ENCODE results near the gene RNF123.
"Not testable (repeated sequence)": the region's sequence is repeated elsewhere in the genome, so short reads cannot be mapped to it uniquely, and the experiment has no call there.

RNF123 gene

DNA sequence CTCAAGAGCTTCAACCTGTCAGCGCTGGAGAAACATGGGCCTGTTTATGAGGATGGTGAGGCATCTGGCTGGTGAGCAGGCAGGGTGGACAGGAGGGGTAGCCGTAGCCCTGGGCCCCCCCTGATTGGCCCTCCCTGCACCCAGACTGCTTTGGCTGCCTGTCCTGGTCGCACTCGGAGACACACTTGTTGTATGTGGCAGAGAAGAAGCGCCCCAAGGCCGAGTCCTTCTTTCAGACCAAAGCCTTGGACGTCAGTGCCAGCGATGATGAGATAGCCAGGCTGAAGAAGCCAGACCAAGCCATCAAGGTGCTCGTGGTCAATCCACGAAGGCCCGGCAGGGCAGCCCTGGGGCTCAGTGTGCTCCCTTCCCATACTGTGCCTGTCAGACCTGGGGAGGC, 13.4 kb upstream of the RNF123 start:
- in situ Hi-C loops (cut with HindIII; ENCODE audit: low sequenced_read_pairs) = no loop called here

DNA sequence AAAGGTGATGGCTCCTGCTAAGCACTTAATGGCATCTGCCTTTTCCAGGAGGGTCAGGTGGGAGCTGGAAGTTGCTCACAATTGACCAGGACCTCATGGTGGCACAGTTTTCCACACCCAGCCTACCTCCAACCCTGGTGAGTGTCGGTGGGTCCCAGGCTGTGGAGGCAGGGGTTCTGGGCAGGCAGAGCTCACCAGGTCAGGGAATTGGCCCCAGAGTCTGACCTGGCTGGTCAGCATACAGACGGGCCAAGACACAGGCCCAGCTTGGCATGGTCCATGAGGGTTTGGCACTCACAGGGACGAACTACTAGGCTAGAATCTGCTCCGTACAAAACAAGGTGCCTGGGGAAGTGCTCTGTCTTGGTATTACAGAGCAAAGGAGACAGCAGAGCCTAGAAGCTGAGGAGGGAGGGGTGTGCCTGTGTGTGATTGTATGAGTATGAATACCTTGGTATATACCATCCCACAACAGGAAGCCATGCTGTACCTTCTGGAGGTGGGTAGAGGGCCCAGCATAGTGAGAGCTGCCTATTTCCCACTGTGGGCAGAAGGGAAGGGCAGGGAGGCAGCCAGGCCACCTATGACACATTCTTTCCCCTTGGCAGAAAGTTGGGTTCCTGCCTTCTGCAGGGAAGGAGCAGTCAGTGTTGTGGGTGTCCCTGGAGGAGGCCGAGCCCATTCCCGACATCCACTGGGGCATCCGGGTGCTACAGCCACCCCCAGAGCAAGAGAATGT, 8.7 kb upstream of the RNF123 start:
- in situ Hi-C loops (cut with HindIII; ENCODE audit: low sequenced_read_pairs) = no loop called here

DNA sequence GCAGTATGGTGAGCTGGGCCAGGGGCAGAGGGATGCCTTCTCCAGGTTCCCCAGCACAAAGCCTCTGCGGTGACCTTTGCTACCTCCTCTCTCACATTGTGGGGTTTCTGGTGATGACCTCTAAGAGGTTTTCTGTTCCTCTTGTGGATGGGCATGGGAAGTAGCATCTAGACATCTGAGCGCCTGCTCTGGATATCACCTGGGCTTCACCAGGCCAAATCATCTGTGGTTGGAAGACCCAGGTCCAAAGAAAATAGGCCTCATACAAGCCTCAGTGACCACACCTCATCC, 8.2 kb upstream of the RNF123 start:
- in situ Hi-C loops (cut with HindIII; ENCODE audit: low sequenced_read_pairs) = no loop called here

DNA sequence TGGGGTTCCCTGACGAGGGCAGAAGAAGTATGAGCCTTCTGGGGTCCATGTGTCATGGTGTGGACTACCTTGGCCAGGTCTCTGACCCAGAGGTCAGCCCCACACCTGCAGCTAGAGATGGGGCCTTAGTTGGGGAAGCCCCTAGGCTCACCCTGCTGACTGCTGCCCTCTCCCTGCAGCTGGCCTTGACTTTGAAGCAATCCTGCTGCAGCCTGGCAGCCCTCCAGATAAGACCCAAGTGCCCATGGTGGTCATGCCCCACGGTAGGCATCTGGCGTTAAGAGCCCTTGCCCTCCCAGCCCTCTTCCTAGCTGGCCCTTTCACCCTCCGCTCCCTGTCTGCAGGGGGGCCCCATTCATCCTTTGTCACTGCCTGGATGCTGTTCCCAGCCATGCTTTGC, 7.8 kb upstream of the RNF123 start:
- in situ Hi-C loops (cut with HindIII; ENCODE audit: low sequenced_read_pairs) = no loop called here

DNA sequence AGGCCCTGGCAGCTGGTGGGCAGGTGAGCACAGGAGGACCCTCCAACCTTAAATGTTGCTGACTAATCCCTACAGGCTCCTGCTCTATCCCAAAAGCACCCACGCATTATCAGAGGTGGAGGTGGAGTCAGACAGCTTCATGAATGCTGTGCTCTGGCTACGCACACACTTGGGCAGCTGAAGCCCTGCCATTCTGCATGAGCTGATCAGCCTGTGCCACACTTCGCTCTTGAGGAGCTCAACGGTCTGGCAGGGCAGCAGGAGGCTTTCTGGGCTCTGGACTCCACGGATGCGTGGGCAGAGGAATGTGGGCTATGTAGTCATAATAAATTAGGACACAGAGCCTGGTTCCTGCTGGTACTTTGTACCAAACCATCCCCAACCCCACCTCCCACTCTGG, 6.2 kb upstream of the RNF123 start:
- in situ Hi-C loops (cut with HindIII; ENCODE audit: low sequenced_read_pairs) = no loop called here

DNA sequence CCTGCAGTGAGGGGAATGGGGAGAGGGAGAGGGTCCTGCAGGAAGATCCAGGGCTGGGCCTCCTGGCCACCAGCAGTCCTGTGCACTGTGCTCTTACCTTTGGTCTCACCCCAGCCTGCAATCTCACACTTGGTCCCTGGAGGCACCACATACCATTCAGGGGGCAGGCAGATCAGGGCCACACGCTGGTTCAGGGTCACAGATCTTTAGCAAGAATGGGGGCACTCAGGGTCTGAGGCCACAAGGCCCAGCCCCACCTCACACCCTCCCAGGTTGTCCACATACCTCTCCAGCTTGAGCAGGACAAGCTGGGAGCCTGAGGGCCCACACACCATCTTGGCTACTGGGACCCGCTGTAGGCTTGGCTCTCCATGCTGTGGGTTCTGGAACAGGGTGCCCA, 4.9 kb upstream of the RNF123 start:
- in situ Hi-C loops (cut with HindIII; ENCODE audit: low sequenced_read_pairs) = not testable (repeated sequence)

DNA sequence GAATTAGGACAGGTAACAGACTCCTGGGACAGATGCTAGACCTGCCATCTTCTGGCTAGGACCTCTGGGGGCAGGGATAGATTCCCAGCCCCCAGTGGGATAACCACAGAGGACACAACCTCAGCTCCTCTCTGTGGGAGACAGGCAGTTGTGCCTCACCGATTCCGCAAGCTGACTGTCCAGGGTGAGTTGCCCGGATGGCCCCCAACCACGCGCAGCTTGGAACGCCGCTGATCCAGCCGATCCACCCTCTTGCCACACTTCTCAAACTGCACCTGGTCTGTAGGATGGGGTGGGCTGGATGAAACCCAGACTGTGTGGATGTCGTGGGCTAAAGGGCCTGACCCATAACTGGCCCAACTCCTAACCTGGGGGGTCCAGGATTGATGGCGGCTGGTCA, 4.3 kb upstream of the RNF123 start:
- in situ Hi-C loops (cut with HindIII; ENCODE audit: low sequenced_read_pairs) = not testable (repeated sequence)

DNA sequence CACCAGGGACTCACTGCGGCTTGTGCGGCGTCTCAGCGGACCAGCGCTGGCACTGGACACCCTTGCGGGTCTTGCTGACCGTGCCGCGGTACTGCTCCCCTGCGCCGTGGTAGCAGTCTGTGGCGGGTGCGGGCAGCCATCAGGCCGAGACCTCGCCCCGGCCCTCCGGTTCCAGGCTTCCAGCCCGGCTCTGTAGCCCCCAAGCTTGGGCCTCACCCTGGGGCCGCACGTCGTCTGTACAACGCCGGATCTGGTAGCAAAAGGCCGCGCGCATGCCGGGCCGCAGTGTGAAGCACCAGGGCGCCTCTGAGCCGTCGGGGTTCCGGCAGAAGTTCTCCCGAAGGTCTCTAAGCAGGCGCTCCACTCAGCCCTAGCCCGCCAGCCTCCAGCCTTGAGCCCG, 3.5 kb upstream of the RNF123 start:
- in situ Hi-C loops (cut with HindIII; ENCODE audit: low sequenced_read_pairs) = not testable (repeated sequence)

DNA sequence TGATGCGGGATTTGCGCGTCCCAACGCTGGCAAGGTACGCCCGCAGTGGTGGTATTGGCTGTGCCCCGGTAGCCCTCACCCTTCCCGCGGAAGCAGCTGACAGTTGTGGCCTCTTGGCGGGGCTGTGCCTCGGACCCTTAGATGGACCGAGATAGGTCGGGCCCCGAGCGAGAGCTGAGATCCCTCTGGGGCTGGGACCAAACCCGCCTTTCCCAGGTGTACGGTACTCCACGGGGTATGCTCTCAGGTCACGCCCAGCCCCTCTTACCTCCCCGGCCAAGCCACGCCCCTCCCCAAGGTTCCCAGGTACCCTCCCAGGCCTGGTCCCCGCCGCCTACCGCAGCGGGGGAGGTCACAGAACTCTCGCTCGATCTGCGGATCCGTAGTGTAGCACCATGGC, 3.0 kb upstream of the RNF123 start:
- in situ Hi-C loops (cut with HindIII; ENCODE audit: low sequenced_read_pairs) = not testable (repeated sequence)

DNA sequence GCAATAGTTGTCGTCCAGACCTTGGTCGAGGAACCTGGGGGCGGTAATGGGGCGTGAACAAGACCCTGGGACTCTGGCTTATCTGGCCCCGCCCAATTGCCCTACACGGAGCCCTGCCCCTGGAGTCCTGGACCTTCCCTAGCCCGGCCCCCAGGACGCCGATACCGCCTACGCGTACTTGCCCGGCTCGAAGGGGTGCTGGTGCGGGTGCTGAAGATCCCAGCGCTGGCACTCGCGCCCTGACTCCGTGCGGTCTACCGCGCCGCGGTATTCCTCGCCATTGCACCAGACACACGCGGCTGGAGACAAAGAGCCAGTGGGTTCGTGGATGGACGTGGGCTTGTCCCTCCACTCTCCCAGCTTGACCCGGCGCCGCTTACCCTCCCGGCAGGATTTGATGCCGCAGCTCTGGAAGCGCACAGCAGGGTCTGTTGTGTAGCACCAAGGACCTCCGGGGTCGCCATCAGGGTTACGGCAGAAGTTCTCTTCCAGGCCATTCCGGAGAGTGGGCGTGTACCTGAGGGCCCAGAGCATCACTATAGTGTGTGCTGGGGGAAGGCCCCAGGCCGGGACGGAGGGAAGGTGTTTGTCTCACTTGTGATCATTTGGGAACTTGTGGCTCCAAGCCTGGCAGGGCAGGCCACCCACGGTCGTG, 2.5 kb upstream of the RNF123 start:
- in situ Hi-C loops (cut with HindIII; ENCODE audit: low sequenced_read_pairs) = not testable (repeated sequence)

DNA sequence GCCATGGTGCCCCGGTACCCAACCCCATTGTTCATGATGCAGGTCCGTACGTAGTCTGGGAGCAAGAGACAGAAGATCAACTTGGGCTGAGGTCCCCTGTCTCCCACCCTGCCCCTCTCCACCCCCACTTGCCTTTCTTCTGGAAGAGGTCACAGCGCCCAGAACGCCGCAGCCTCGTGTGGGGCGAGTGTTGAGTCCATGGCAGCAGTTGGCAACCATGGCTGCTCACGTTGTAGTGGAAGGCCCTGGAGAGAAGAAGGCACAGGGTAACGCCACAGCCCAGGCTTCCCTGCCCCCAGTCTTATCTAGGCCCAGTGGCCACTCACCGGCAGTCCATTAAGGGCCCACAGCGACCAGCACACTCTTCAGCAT, 1.9 kb upstream of the RNF123 start:
- in situ Hi-C loops (cut with HindIII; ENCODE audit: low sequenced_read_pairs) = not testable (repeated sequence)

DNA sequence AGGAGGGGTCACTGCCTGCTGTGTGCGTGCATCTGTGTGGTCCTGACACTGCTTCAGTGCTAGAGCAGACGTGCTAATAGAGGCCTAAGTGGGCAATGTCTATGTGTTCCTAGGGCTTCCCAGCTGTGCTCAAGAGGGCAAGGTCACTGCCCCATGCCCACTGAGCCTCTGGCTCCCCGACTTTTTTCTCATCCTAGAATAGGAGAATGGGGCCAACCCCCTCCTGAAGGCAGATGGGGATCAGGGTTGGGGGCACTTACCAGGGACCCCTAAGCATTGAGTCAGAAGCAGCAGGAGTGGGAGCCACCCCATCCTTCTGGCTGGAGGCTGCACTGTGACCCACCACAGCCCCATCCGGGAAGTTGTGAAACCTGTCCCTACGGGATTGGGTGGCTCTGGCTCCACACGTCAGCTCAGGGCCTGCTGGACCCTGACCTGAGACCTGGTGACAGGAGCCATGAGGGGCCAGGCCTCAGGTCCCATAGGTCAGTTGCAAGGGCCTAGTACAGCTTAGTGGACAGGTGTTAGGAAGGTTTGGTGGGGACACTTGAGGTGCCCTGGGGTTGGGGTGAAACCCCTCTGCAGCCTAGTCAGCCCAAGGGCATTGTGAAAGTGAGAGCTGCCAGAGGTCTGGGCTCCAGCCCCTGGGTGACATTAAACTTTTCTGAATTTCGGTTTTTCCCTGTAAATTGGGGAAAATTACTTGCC, 865 bp upstream of the RNF123 start:
- in situ Hi-C loops (cut with HindIII; ENCODE audit: low sequenced_read_pairs) = not testable (repeated sequence)

DNA sequence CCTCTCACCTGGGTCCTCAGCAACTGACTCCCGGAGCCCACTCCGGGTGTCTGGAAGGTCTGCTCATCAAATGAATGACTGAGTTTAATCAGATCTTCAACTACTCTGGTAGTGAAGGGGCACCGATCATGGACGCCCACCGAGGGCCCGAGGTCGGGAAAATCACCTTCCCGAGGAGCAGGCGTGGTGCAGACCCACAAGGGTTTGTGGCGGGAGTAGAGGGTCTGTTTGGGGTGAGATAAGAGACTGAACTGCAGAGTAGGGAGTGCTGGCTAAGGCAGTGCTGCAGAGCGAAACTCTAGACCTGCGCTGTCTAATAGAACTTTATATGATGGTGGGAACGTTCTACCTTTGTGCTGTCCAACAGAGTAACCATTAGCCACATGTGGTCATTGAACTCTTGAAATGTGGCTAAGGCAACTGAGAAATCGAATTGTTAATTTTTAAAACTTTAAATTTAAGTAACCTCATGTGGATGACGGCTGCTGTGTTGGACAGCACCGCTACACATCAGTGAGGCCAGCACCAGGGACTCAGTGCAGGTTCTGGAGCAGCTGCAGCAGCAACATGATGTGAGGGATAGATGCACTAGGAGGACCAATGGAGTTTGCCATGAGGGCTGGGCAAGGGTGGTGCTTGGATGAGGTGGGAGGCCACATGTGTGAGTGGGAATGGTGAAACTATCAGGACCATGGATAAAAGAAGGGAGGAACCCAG, 709 bp downstream of the RNF123 start:
- in situ Hi-C loops (cut with HindIII; ENCODE audit: low sequenced_read_pairs) = not testable (repeated sequence)

DNA sequence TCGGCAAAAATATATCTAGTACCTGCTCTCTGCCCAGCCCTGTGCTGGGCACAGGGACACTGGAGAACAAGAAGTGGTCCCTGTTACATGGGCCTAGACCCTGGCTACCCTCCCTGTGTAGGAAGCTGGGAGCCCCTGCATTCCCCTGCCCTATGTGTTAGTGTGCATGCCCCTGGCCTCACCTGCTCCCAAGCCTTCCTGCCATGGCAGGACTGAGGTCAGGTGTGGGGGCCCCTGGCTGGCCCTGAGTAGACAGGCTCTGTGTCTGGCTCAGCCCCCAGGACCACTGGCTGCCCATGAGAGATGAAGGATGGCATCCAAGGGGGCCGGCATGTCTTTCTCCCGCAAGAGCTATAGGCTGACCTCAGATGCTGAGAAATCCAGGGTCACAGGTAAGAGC, 1.5 kb downstream of the RNF123 start:
- in situ Hi-C loops (cut with HindIII; ENCODE audit: low sequenced_read_pairs) = not testable (repeated sequence)

DNA sequence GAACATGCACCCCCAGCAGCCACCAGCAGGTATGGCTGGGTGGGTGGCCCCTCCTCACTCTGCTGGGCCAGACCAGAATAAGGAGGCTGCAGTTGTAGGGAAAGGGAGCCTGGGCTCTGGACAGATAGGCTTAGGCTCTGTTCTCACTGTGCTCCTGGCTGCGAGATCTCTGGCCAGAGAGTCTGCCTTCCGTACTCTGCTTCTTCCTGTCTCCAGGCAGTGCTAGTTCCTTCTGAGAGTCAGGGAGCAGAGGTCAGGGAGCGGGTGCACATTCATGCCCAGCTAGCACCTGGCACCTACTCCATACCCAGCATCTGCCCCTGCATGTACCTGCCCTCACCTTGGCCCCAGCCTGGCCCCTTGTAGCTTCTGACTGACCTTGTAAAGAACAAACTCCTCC, 2.1 kb downstream of the RNF123 start:
- in situ Hi-C loops (cut with HindIII; ENCODE audit: low sequenced_read_pairs) = not testable (repeated sequence)

DNA sequence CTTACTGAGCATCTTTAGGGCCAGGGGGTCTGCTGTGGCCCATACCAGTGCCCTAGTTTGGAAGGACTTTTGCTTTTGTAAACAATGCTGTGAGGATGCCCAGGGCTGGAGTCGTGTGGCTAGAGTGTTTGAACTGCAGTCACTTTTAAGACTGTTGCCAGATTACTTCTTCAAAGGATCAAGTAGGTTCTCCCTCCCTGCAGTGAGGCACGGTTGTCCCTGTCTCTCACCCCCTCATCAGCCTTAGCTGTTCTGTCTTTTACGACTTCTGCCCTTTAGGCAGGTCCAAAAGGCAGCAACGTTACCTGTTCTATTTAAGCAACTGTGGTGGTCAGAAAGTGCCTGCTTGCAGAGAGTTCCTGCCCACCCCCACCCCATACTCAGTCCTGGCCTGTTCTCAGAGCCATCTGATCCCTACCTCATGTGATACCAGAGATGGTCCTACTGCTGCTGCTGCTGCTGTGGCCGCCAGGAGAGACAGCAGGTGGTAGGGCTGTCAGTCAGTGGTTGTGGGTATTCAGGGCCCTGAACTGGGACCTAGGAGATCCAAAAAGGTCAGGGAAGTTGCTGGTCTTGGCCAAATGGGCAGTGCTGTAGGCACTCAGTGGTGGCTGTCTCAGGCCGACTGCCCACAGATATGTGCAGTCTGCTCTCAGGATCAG, 5.2 kb downstream of the RNF123 start:
- in situ Hi-C loops (cut with HindIII; ENCODE audit: low sequenced_read_pairs) = not testable (repeated sequence)

DNA sequence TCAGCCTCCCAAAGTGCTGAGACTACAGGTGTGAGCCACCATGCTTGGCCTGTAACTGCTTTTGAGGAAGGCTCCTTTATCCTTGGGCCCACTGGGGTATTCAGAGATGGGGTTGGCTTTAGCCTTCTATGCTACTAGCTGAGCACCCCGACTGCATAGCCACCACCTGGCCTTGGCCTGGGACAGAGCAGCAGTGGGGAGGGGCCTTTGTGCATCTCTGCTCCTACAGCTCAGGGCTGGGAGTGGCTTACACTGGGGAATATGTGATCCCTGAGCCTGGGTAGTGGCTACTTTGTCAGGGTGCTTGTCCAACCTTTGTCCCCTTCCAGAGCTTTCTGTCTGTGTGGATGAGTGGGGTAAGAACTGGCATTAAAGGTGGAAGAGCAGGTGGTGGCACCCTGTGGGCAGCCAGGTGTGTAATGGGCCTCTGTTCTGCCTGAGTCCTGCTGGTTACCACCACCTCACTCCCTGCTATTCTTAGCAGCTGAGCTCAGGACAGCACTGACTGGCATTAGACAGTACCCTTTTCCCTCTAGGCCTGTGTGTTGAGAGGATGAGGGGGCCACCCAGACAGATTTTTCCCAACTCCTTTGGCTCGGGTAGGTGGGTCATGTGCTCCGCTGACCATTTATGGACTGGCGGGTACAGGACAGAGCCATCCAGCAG, 6.1 kb downstream of the RNF123 start:
- in situ Hi-C loops (cut with HindIII; ENCODE audit: low sequenced_read_pairs) = not testable (repeated sequence)

DNA sequence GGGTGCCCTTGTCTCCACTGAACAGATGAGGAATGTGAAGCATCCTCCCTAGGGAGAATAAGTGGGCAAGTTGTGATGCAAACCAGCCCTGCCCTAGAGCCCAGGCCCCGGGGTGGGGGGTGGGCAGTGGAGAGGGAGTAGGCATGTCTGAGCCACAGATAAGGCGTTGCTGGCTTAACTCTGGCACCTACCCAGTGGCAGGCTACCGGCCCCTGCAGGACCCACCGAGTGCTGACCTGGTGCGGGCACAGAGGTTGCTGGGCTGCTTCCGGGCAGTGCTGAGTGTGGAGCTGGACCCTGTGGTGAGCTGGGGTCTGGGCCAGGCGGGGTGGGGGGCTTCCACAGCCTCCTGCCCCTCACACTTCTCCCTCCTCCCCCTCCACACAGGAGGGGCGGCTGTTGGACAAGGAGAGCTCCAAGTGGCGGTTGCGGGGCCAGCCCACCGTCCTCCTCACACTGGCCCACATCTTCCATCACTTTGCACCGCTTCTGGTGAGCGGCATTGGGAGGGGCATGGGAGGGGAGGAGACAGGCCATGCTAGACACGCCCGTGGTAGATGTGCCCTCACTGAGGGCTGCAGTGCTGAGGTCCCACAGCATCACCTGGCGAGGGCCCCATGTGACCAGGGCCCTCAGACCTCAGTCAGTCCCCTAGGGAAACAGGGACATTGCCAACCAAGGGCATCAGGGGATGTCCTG, 10.1 kb downstream of the RNF123 start:
- in situ Hi-C loops (cut with HindIII; ENCODE audit: low sequenced_read_pairs) = no loop called here

DNA sequence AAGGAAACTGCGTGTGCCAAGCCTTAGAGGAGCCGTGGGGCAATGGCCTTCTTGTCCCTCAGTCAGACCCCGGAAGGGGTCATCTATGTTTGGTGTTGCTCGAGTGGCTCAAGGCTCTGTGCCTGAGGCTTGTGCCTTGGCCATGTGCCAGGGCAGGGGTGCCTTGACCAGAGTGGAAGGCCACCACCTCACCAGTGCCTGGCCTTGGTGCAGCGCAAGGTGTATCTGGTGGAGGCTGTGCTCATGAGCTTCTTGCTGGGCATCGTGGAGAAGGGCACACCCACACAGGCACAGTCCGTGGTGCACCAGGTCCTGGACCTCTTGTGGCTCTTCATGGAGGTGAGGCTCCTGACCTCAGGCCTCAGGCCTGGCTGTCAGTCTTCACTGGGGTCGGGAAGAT, 10.7 kb downstream of the RNF123 start:
- in situ Hi-C loops (cut with HindIII; ENCODE audit: low sequenced_read_pairs) = no loop called here
